AG04449 (cell line): ENCODE measurements around the gene SPRR5.

Source experiments
- CTCF ChIA-PET: fragments of 350-600 bp; formaldehyde crosslinking; extraction: SDS; loops from one replicate; lab custom pipeline; 2021; ENCODE audit warnings: antibody characterized with exemption; lab: Yijun Ruan, JAX
- POLR2A ChIA-PET: fragments of 400-600, 350-600 bp; formaldehyde crosslinking; extraction: SDS; loops from one replicate; lab custom pipeline; 2020; ENCODE audit warnings: antibody characterized with exemption, inconsistent platforms; lab: Yijun Ruan, JAX
- DNase-seq: peaks from one replicate; pipeline ENCODE4 v3.0.0-alpha.2; 2010; ENCODE audit warnings: low read depth, low spot score
- H3K4me3 ChIP-seq: 2 replicates; pipeline ENCODE4 v1.5.1; 2011; ENCODE audit warnings: low read depth, mild to moderate bottlenecking, control low read depth, low read length
- CTCF ChIP-seq: IDR thresholded peaks from one replicate; pipeline ENCODE4 v1.5.1; 2011; ENCODE audit warnings: mild to moderate bottlenecking, moderate library complexity, low read length, control low read depth, inconsistent platforms; ENCODE audit not compliant: insufficient read depth; ENCODE audit errors: missing control alignments

The SPRR5 gene

GRCh38 chr1:152982076-152982475, 35.1 kb downstream of the SPRR5 start:
- TF ChIP-seq CTCF = no peak
- POLR2A ChIA-PET = no interaction called here
- no peak for DNase-seq
- CTCF ChIA-PET = no interaction called here
- H3K4me3 ChIP-seq = no peak overlapping the region

- H3K4me3 ChIP-seq = no peak overlapping the region
- CTCF ChIA-PET = no interaction called here
- no peak for TF ChIP-seq CTCF
- POLR2A ChIA-PET = no interaction called here
- DNase-seq = no peak
These were observed 36.2 kb downstream of the SPRR5 start for GRCh38 chr1:152983234-152983633.

- POLR2A ChIA-PET = no interaction called here
- no peak within 1 kb of the TSS for H3K4me3 ChIP-seq
- CTCF ChIA-PET = no interaction called here
- TF ChIP-seq CTCF = no peak
- DNase-seq = no peak
These were observed 36.7 kb downstream of the SPRR5 start, which contains the start of gene SPRR1A for GRCh38 chr1:152983743-152984142. SPRR1A (plus strand) TSS chr1:152984081; CDS start chr1:152985231, 1,150 bp downstream.

GRCh38 chr1:152986578-152986977, 39.6 kb downstream of the SPRR5 start:
- no peak for DNase-seq

GRCh38 chr1:152993186-152993585, 46.2 kb downstream of the SPRR5 start:
- no peak for TF ChIP-seq CTCF
- no peak overlapping the region for H3K4me3 ChIP-seq
- CTCF ChIA-PET = no interaction called here
- no peak for DNase-seq
- POLR2A ChIA-PET = no interaction called here

More at GRCh38 chr1:152986578-152986977, 39.6 kb downstream of the SPRR5 start:
- CTCF ChIA-PET = no interaction called here
- no peak for TF ChIP-seq CTCF
- POLR2A ChIA-PET = no interaction called here
- H3K4me3 ChIP-seq = no peak overlapping the region

- CTCF ChIA-PET = no interaction called here
These were observed 48.8 kb downstream of the SPRR5 start for GRCh38 chr1:152995842-152996241.

More at GRCh38 chr1:152995842-152996241, 48.8 kb downstream of the SPRR5 start:
- TF ChIP-seq CTCF = no peak
- no peak for DNase-seq
- POLR2A ChIA-PET = no interaction called here
- no peak overlapping the region for H3K4me3 ChIP-seq
